ENCODE results near the gene TEX10.

- TF ChIP-seq POLR2A (IDR thresholded peaks at IDR 0.05): no peak
- TF ChIP-seq CTCF (IDR thresholded peaks at IDR 0.05 in 4 of 5, conservative IDR thresholded peaks at IDR 0.05 in 1 of 5): no peak
Observed at GRCh38 chr9:100285080-100285479, 67.7 kb downstream of the TEX10 start.

Data from gastrocnemius medialis (tissue), 4 donors.